NCI-H2227 (cell line): Measurements from ENCODE around the gene CPNE5.

ENCODE experiments used
- DNase-seq: peaks from one replicate; lab custom pipeline; 2025; ENCODE audit not compliant: unreplicated experiment; lab: John Stamatoyannopoulos, UW

The CPNE5 gene

DNA sequence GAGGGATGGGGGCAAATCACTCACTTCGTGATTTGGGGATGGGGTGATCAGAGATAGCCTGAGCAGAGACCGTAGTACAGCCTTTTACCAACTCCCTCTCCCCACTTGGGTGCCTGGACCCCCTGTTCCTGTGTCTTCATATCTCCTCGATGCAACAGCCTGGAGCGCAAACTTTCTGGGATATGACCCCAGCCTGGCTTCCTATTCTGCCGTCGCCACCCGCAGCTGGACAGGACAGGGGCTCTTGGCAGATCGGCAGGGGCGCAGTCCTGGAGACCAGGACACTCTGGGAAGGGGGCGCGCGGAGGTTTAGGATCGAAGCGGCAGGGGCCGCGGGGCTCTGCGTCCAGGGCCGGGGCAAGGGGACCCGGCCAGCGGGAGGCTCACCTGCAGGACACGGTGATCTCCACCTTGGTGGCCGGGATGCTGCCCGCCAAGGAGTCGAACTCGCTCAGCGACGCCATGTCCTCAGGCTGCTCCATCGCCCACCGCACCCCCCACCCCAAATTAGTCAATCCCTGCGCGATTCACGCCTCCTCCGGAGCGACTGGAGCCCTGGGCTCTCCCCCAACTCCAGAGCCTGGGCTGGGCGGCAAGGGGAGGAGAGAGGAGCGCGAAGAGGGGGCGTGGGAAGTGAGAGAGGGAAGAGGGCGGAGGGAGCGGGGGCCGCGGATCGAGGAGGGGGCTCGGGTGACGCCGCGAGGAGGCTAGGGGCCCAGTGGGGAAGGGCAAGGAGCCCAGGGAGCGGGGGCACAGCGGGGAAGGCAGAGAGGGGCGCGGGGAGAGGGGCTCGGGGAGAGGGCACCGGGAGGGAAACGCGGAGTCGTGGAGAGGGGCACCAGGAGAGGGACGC is at the start of gene CPNE5:
Gene CPNE5, minus strand, starts transcription at position 549 of the 853 bp plus-strand sequence. Its CDS starts 67 bp downstream, at position 482.
- DNase-seq: peak; percentile 70

DNA sequence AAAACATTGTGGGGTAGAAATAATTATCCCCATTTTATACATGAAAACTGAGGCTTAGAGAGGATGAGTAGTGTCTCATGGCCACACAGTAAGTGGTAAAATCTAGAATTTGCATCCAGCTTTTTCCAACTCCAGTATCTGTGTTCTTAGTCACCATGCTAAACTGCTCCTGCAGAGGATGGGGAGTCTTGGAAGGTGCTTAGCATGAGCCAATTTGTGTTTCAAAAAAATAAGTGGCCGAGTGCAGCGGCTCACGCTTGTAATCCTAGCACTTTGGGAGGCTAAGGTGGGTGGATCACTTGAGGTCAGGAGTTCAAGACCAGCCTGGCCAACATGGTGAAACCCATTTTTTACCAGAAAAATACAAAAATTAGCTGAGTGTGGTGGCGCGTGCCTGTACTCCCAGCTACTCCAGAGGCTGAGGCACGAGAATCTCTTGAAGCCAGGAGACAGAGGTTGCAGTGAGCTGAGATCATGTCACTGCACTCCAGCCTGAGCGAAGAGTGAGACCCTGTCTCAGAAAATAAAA is 48.9 kb upstream of the CPNE5 start:
- no peak for DNase-seq

DNA sequence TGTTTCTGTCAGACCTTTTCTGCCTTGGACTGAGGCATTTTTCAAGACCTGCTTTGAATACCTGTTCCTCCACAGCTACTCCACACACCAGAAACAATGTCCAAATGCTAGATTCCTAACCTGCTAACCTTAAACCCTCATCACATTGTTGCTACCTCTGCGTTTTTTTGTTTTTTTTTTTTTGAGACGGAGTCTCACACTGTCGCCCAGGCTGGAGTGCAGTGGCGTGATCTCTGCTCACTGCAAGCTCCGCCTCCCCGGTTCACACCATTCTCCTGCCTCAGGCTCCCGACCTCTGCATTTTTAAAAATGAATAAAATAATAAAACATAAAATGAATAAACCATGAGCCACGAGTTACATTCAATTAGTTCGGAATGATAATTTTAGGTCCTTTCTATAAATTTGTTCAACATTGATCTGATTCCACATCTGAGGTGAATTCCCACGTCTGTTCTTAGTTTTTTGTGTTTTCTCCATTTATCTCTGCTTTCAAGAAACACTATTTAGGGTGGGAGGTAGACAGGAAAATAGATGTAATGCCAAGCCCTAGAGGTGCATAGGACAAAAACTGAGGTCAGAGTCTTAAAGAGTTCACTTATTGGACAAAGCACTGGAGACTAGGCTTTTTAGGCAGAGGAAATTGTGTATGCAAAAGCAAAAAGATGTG is 47.8 kb upstream of the CPNE5 start:
- DNase-seq: no peak

GRCh38 chr6:36885461-36886401 is 46.5 kb upstream of the CPNE5 start, which contains the start of gene C6orf89:
Gene C6orf89, plus strand, starts transcription at chr6:36885952. Its CDS starts 13,493 bp downstream, at chr6:36899445.
- DNase-seq: peak; percentile 98

- DNase-seq: no peak
Measured at GRCh38 chr6:36884610-36885009, 45.4 kb upstream of the CPNE5 start.

GRCh38 chr6:36875250-36875633 is 36.0 kb upstream of the CPNE5 start:
- no peak for DNase-seq

GRCh38 chr6:36874443-36875249 is 35.4 kb upstream of the CPNE5 start, which contains the start of gene PPIL1:
Gene PPIL1, minus strand, starts transcription at chr6:36874803. Its CDS starts 31 bp downstream, at chr6:36874772.
- peak; percentile 97 for DNase-seq

DNA sequence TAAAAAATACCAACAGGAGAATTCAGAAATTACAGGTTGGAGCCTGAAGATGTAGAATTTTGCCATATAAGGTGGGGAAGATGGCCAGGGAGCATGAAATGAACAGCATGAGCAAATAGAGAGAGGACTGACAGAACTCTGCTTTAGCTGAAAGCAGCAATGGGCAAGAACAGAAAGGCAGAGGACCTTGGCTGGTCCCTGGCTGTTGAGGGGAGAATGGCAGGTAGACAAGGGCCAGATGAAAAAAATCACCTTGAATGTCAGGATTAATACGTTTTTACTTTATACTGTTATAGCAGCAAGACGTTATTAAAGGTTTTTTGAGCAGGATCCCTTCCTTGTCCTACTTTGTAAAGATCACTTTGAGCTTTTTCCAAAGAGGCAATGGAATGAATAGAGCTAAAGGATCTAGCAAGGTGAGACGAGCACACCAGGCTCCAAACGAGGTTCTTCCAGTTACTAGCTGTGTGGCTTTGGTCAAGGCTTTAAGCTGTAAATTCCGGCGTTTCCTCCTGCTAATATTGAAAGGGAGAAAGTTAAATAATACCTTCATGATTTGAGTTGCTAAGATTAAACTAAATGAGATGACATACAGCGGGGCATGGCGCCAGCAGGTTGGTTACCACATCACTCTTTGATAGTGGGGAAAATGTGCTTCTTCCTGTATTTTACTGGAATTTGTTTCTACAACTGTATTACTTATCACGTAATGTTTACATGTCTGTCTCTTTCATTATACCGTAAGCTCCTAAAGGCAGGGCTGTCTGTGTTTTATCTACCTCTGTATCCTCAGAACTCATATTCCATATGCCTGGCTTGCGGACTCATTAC is 34.6 kb upstream of the CPNE5 start:
- DNase-seq: peak; percentile 29

GRCh38 chr6:36873115-36873514 is 33.9 kb upstream of the CPNE5 start:
- no peak for DNase-seq

- DNase-seq: no peak
Measured at GRCh38 chr6:36871686-36872085, 32.4 kb upstream of the CPNE5 start.

DNA sequence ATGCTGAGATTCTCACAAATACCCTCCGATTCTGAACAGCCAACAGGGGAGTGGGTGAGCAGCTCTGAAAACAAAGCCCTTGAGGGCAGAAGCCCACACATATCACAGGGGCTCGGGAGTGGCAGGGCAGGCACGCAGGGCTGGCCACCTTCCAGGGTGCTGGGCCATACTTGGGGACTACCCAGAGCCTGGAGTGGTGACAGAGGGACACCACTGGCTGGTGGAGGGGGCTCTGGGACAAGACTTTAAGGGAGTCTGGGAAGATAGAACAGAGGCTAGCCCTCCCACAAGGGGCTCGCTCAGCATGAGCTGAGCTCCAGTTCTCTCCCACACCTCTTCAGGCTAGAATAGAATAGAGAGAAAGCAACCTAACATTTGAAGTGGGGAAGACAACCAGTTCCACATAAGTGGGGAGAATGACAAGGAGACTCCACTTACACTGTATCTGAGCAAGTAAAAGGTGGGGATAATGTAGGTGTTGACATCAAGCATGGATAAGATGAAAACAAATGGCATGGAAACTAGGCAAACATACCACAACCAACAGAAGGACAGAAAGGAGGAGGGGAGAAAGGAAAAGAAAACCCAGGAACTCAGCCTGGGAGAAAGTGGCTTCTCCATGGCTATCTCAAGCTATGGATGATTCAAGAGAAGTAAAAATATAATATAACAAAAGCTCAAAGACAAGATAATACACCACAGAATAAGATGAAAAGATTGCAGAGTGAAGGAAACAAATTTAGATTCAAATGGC is 28.4 kb upstream of the CPNE5 start:
- DNase-seq: no peak

GRCh38 chr6:36865835-36866234 is 26.6 kb upstream of the CPNE5 start:
- no peak for DNase-seq

DNA sequence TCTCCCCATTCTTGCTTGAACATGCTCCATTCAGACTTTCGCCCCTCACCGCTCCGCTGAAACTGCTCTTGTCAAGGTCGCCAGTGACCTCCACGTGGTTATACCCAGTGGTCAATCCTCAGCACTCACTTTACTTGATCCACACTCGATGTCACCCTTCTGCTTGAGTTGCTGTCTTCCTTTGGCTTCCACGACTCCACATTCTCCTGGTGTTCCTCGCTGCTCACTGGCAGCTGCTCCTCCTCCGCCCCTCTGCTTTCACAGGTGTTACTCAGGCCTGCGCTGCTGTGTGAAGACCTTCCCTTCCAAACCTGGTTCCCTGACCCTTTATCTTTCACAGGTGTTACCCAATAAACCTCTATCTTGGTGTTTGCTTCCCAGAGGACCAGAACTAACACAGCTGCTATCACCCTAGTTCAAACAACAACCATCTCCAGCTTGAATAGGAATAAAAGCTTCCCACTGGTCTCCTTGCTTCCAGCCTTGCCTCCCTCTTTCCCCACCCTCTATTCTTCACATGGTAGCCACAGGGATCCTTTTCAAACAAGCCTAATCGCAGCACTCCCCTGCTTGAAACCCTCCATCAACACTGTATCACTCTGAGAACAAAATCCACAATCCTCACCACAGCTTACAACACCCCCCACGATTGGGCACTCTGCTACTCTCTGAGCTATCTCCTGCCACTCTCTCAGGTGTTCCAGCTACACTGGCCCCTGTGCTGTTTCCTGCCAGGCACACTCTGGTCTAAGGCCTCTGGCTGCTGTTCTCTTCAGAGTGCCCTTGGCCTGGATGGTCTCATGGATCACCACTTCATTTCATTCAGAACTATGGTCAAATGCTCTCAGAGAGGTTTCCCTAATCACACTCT is 24.7 kb upstream of the CPNE5 start:
- no peak for DNase-seq

GRCh38 chr6:36862848-36863382 is 23.7 kb upstream of the CPNE5 start:
- no peak for DNase-seq

DNA sequence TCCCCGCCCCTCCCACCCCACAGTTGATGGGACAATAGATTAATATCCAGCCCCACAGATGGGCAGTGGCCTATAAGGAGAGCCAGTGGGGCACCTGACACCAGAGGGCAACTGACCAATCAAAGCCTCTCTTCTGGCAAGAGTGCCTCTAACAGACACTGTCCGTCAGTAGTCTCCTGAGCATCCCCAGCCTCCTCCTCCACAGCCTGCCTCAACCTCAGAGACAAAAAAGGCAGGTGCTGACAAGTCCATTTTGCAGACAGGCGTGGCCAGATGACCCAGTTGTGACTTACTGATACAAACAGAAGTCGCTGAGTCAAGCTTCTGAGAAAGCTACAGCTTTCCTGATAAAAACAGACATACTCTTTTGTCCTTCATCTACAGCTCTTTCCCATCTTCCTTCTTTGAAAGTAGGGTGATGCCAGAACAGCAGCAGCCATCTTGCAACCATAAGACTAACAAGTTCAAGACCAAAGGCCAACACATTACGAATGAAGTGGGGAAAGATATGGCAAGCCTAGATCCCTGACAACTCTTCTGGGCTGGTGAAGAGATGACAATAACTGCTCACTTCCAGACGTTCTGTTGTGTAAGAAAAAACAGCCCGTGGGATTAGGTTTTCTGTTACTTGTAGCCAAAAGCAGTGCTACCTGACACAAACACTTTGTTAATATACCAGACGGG is 23.1 kb upstream of the CPNE5 start:
- no peak for DNase-seq

- no peak for DNase-seq
Measured at GRCh38 chr6:36860126-36860525, 20.9 kb upstream of the CPNE5 start.
